K562 (cell line): Measurements from ENCODE around the gene RAB26. TPM values are rescaled to one million over a fixed set of nuclear protein-coding genes. Genes with fewer than 3 reads are reported as not detected.

ENCODE experiments used
- ATAC-seq: fragments of 200-7000 bp; cut with Tn5 transposase; 3 replicates; pipeline ENCODE4 v1.9.1; 2020; ENCODE audit warnings: moderate library complexity
- BruUV-seq: library from RNA; stranded (reverse); fragments of 400-500 nt; replicated peaks from 2 replicates; lab custom pipeline; 2021; lab: Mats Ljungman, UMichigan
- CTCF ChIA-PET: fragments of 300-600 bp; formaldehyde crosslinking; extraction: SDS; loops from one replicate; lab custom pipeline; 2021; ENCODE audit warnings: low intra/inter-chr PET ratio; lab: Yijun Ruan, JAX
- POLR2A ChIA-PET: fragments of 300-600, 350-650 bp; sonication (Branson Sonifier 250); formaldehyde crosslinking; extraction: SDS; loops from one replicate; lab custom pipeline; 2021; ENCODE audit warnings: antibody characterized with exemption, inconsistent platforms; lab: Yijun Ruan, JAX
- DNase-seq, 4 experiments: peaks; one replicate each; pipeline versions ENCODE4 v3.0.0 to v3.0.0-alpha.2; 2011 to 2018; ENCODE audit warnings: low spot score in 3 of 4, mixed read lengths in 3 of 4; ENCODE audit errors: extremely low read depth in 1 of 4
- FAIRE-seq: peaks from 2 replicates; lab custom pipeline; 2011; peaks lifted over from hg19 to GRCh38; lab: Jason Lieb, UNC
- H2AFZ ChIP-seq: 2 replicates; pipeline ENCODE4 v1.6.0; 2011; ENCODE audit warnings: low read depth, low read length, control low read depth, inconsistent platforms
- H3K27ac ChIP-seq: fragments of 200-600 bp; 3 replicates; pipeline ENCODE4 v1.8.0; 2011; ENCODE audit warnings: low read depth, mild to moderate bottlenecking, control low read depth, inconsistent platforms, low read length, moderate library complexity, mixed read lengths; ENCODE audit errors: extremely low read depth
- H3K27me3 ChIP-seq, 2 experiments: fragments of 300-600 bp in 1 of 2; 2 replicates in 1 of 2; 3 replicates in 1 of 2; pipeline versions ENCODE4 v1.6.0 to v1.8.0; 2011; ENCODE audit warnings: inconsistent platforms in 2 of 2, low read length in 2 of 2, mild to moderate bottlenecking in 1 of 2, mixed read lengths in 1 of 2, moderate library complexity in 1 of 2; ENCODE audit not compliant: control insufficient read depth in 2 of 2, insufficient read depth in 2 of 2
- H3K36me3 ChIP-seq: fragments of 300-600 bp; 3 replicates; pipeline ENCODE4 v1.8.0; 2011; ENCODE audit warnings: mild to moderate bottlenecking, low read length, inconsistent platforms; ENCODE audit not compliant: control insufficient read depth, insufficient read depth
- H3K4me1 ChIP-seq, 2 experiments: fragments of 200-600 bp in 1 of 2; replicated peaks in 1 of 2; 2 replicates in 1 of 2; 3 replicates in 1 of 2; pipeline versions ENCODE4 v1.5.1 to v1.8.0; 2011; ENCODE audit warnings: inconsistent platforms in 2 of 2, low read length in 2 of 2, mild to moderate bottlenecking in 1 of 2, mixed read lengths in 1 of 2, moderate library complexity in 1 of 2; ENCODE audit not compliant: control insufficient read depth in 2 of 2, insufficient read depth in 2 of 2
- H3K4me2 ChIP-seq: 2 replicates; pipeline ENCODE4 v1.6.1; 2011; ENCODE audit warnings: low read length, control low read depth, inconsistent platforms, mixed read lengths; ENCODE audit not compliant: insufficient read depth
- H3K4me3 ChIP-seq: fragments of 200-600 bp; sonication (generic), shearing (Covaris generic); 2 replicates; pipeline ENCODE4 v1.5.1; 2016; ENCODE audit warnings: control low read depth, inconsistent platforms
- H3K79me2 ChIP-seq: fragments of 200-600 bp; 3 replicates; pipeline ENCODE4 v1.8.0; 2011; ENCODE audit warnings: low read length, inconsistent platforms; ENCODE audit not compliant: control insufficient read depth, insufficient read depth
- H3K9ac ChIP-seq, 2 experiments: 2 replicates each; pipeline versions ENCODE4 v1.6.0 to v1.6.1; 2011; ENCODE audit warnings: low read depth in 2 of 2, low read length in 2 of 2, control low read depth in 1 of 2, inconsistent platforms in 1 of 2, mild to moderate bottlenecking in 1 of 2, mixed read lengths in 1 of 2; ENCODE audit not compliant: insufficient read depth in 1 of 2
- H3K9me1 ChIP-seq: one replicate; pipeline ENCODE4 v1.6.0; 2011; ENCODE audit warnings: inconsistent platforms, mild to moderate bottlenecking, low read length, moderate library complexity; ENCODE audit not compliant: control insufficient read depth, insufficient read depth
- H3K9me3 ChIP-seq: replicated peaks from 2 replicates; pipeline ENCODE4 v1.5.1; 2011; ENCODE audit warnings: low read depth, low read length, inconsistent platforms; ENCODE audit not compliant: control insufficient read depth, insufficient read depth
- H4K20me1 ChIP-seq: replicated peaks from 2 replicates; pipeline ENCODE4 v1.6.1; 2011; ENCODE audit warnings: low read length, inconsistent platforms, mixed read lengths; ENCODE audit not compliant: control insufficient read depth, insufficient read depth
- AFF4 ChIP-seq: sonication (generic); formaldehyde crosslinking; IDR thresholded peaks from 2 replicates; pipeline ENCODE4 v1.8.0; 2023; ENCODE audit warnings: mild to moderate bottlenecking, missing genetic modification reagents
- ARID1B ChIP-seq: fragments of 450-650 bp; IDR thresholded peaks from 2 replicates; pipeline ENCODE4 v1.6.1; 2016; ENCODE audit warnings: antibody characterized with exemption, mild to moderate bottlenecking, inconsistent platforms
- CC2D1A ChIP-seq: fragments of 450-650 bp; IDR thresholded peaks from 2 replicates; pipeline ENCODE4 v1.6.1; 2017; ENCODE audit warnings: mild to moderate bottlenecking
- DPF2 ChIP-seq: fragments of 450-650 bp; IDR thresholded peaks from 2 replicates; pipeline ENCODE4 v1.6.1; 2016
- EHMT2 ChIP-seq: fragments of 450-650 bp; IDR thresholded peaks from 2 replicates; pipeline ENCODE4 v1.6.1; 2018; ENCODE audit warnings: antibody characterized with exemption
- GMEB1 ChIP-seq: fragments of 250-450 bp; sonication (Bioruptor Pico); IDR thresholded peaks from 2 replicates; pipeline ENCODE4 v1.4.0; 2020; ENCODE audit warnings: mild to moderate bottlenecking
- KDM4B ChIP-seq, 2 experiments: fragments of 450-650 bp in 1 of 2; sonication (generic) in 1 of 2; IDR thresholded peaks; 2 replicates each; pipeline ENCODE4 v1.6.1; 2016 to 2017; ENCODE audit warnings: borderline replicate concordance in 2 of 2, antibody characterized with exemption in 1 of 2, low read depth in 1 of 2, mild to moderate bottlenecking in 1 of 2
- MEIS2 ChIP-seq: fragments of 450-650 bp; IDR thresholded peaks from 2 replicates; pipeline ENCODE4 v1.6.1; 2014; ENCODE audit warnings: mild to moderate bottlenecking; ENCODE audit not compliant: partially characterized antibody
- POLR2AphosphoS2 ChIP-seq: IDR thresholded peaks from 2 replicates; pipeline ENCODE4 v1.6.1; 2012; ENCODE audit warnings: low read length, improper control_type of control experiment
- SMARCA4 ChIP-seq: fragments of 450-650 bp; IDR thresholded peaks from 2 replicates; pipeline ENCODE4 v1.6.1; 2016
- SMARCB1 ChIP-seq: IDR thresholded peaks from 2 replicates; pipeline ENCODE4 v1.6.1; 2011; ENCODE audit warnings: improper control_type of control experiment, low read depth; ENCODE audit not compliant: insufficient read length
- ZNF197 ChIP-seq: fragments of 200-800 bp; sonication (Bioruptor generic); IDR thresholded peaks from 2 replicates; pipeline ENCODE4 v1.6.1; 2016; ENCODE audit warnings: low read depth, missing genetic modification characterization, missing compliant biosample characterization
- WGBS: fragments of 100-300 bp; shearing (Covaris generic); methylation state at CpG from one replicate; pipeline ENCODE4 v1.1.6; 2016; ENCODE audit warnings: low coverage, mixed read lengths; ENCODE audit not compliant: insufficient coverage; ENCODE audit errors: missing lambda C conversion rate; 5-methylcytosine and 5-hydroxymethylcytosine counted together
- in situ Hi-C: fragments of 300-500 bp; cut with MboI; formaldehyde crosslinking; loops from 4 replicates; pipeline ENCODE4 v1.15.0; 2018; ENCODE audit warnings: inconsistent platforms, mixed read lengths
- intact Hi-C: fragments of 100-400 bp; cut with micrococcal nuclease; formaldehyde crosslinking; loops from 2 replicates; pipeline ENCODE4 v1.14.2; 2022
- polyA plus RNA-seq, 8 experiments: library from polyadenylated mRNA; depleted of rRNA in 4 of 8; stranded (reverse) in 5 of 8; unstranded in 3 of 8; fragments of >200 nt; fragmentation: Nextera tagmentation in 2 of 8; fragmentation: Illumina TruSeq in 1 of 8; extraction: Ambion mirVana in 2 of 8; extraction: Trizol in 1 of 8; gene quantifications; 2 replicates each; pipeline versions ENCODE4 v1.2.1 to v1.2.3, GENCODE V29; 2011 to 2014; ENCODE audit warnings: inconsistent platforms in 1 of 8, missing spikeins in 1 of 8
- total RNA-seq, 7 experiments: library from RNA; depleted of rRNA in 6 of 7; stranded (reverse); fragments of >200 nt in 6 of 7; fragmentation: Illumina TruSeq in 2 of 7; extraction: Trizol in 2 of 7; gene quantifications; 2 replicates each; pipeline versions ENCODE4 v1.2.1 to v1.2.3, GENCODE V29; 2011 to 2021; ENCODE audit warnings: low replicate concordance in 1 of 7
- TF ChIP-seq, protein P1 (sequence below): sonication (generic); formaldehyde crosslinking; IDR thresholded peaks from 2 replicates; pipeline ENCODE4 v1.5.0; 2020; ENCODE audit warnings: missing genetic modification reagents
- TF ChIP-seq, protein P2 (sequence below): fragments of 450-650 bp; IDR thresholded peaks from one replicate; pipeline ENCODE4 v1.6.1; 2018; ENCODE audit warnings: mild to moderate bottlenecking, moderate library complexity; ENCODE audit not compliant: partially characterized antibody

Gene RAB26
- total and polyA plus RNA-seq, 9 of the 15 experiments (the other 6 are each of a cell fraction or from before 2014, with no cell fraction given): 0.25 to 6.1 (median 2.1) TPM

DNA sequence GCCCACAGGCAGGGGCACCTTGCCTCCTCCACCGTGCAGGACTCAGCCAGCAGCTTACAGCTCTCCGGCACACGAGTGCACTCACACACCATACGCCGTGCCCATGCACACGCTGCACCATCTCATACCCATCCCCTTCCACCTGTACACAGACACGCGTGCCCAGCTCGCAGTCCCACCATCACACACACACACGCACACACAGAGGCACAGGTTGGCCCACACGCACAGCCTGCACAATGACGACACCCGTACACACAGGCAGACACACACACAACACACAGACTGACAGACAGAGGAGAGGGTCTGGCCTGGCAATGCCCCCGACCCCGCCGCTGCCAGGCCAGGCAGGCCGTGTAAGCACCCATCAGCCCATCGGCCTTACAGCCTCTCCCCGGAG lies 35.9 kb downstream of the RAB26 start:
- CTCF ChIA-PET: no interaction called here
- H3K4me1 ChIP-seq: peaks cover 2 to 88% of the 10 kb centered on the region in 2 experiments; a peak in 3 of 5 replicates
- H3K27ac ChIP-seq: no peak overlapping the region
- no peak overlapping the region for H2AFZ ChIP-seq
- 0 out of 4 replicates have a peak overlapping the region, but pooled peaks of 1 of the 2 experiments have one; percentile 56 for H3K9ac ChIP-seq
- no peaks in the 10 kb centered on the region for H3K9me3 ChIP-seq
- TF ChIP-seq SMARCA4 (no peak), SMARCB1 (no peak), MEIS2 (no peak), ZNF197 (no peak), KDM4B (IDR thresholded peaks at IDR 0.05; ENCODE audit: borderline replicate concordance in 2 of 2, low read depth in 1 of 2) (no peak), AFF4 (CRISPR knock-in tag) (no peak), POLR2AphosphoS2 (no peak), CC2D1A (no peak), DPF2 (no peak), EHMT2 (no peak), GMEB1 (CRISPR knock-in tag) (no peak), ARID1B (no peak)
- TF ChIP-seq, protein P1, sequence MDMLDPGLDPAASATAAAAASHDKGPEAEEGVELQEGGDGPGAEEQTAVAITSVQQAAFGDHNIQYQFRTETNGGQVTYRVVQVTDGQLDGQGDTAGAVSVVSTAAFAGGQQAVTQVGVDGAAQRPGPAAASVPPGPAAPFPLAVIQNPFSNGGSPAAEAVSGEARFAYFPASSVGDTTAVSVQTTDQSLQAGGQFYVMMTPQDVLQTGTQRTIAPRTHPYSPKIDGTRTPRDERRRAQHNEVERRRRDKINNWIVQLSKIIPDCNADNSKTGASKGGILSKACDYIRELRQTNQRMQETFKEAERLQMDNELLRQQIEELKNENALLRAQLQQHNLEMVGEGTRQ (CRISPR knock-in tag): no peak
- TF ChIP-seq, protein P2, sequence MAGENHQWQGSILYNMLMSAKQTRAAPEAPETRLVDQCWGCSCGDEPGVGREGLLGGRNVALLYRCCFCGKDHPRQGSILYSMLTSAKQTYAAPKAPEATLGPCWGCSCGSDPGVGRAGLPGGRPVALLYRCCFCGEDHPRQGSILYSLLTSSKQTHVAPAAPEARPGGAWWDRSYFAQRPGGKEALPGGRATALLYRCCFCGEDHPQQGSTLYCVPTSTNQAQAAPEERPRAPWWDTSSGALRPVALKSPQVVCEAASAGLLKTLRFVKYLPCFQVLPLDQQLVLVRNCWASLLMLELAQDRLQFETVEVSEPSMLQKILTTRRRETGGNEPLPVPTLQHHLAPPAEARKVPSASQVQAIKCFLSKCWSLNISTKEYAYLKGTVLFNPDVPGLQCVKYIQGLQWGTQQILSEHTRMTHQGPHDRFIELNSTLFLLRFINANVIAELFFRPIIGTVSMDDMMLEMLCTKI: no peak
- TF ChIP-seq, all 486 proteins: peak for 0
- in situ Hi-C loops (no loop called here), intact Hi-C loops (no loop called here)
- FAIRE-seq: no peak
- no peak overlapping the region for H3K4me3 ChIP-seq
- no peak for ATAC-seq
- H3K27me3 ChIP-seq: no peaks in the 10 kb centered on the region
- 69% methylated on average over 19 of the region's 19 CpGs for WGBS
- no peaks in the 10 kb centered on the region for H4K20me1 ChIP-seq
- POLR2A ChIA-PET: interaction anchor here (0.7 to 1.9 kb wide), 4 partner anchors 9 to 71 kb away, joined by 4 to 6 read pairs (median 6); partner anchors contain the start of gene TRAF7
- BruUV-seq: no TSS peak
- no peaks in the 10 kb centered on the region for H3K79me2 ChIP-seq
- no peak overlapping the region for H3K4me2 ChIP-seq
- H3K9me1 ChIP-seq: no peaks in the 10 kb centered on the region
- DNase-seq: no peak
- H3K36me3 ChIP-seq: no peaks in the 10 kb centered on the region
